Measurements from ENCODE around the gene PRSS53. TPM values are rescaled to one million over a fixed set of nuclear protein-coding genes. Genes with fewer than 3 reads are reported as not detected.

Gene PRSS53
- total and polyA plus RNA-seq, 10 of the 15 experiments (the other 5 are each of a cell fraction or from before 2014, with no cell fraction given) = 0.35 to 3.4 (median 0.88) TPM; not detected in 2

GRCh38 chr16:31071861-31072260, 16.9 kb downstream of the PRSS53 start:
- Histone ChIP-seq H3K9me3 (replicated peaks; ENCODE audit: control insufficient read depth, insufficient read depth, low read length) (no peaks in the 10 kb centered on the region), H3K36me3 (ENCODE audit: control insufficient read depth in 2 of 2, insufficient read depth in 2 of 2, low read length in 1 of 2) (no peaks in the 10 kb centered on the region; a peak in 2 of 4 replicates), H4K20me1 (ENCODE audit: control insufficient read depth, insufficient read depth) (no peaks in the 10 kb centered on the region), H3K4me1 (ENCODE audit: control insufficient read depth, insufficient read depth, low read length) (peaks cover 3% of the 10 kb centered on the region; the same call in 1 of the 2 replicates), H2AFZ (ENCODE audit: control insufficient read depth, low read depth, low read length) (no peak overlapping the region), H3K27ac (ENCODE audit: control insufficient read depth, insufficient read depth) (peak overlapping the region; percentile 89), H3K4me2 (ENCODE audit: control insufficient read depth, insufficient read depth) (peak overlapping the region; percentile 98), H3K4me3 (peak overlapping the region; percentile 86), H3K27me3 (replicated peaks in 1 of 2; ENCODE audit: control insufficient read depth in 2 of 2, insufficient read depth in 2 of 2, low read length in 1 of 2) (no peaks in the 10 kb centered on the region), H3K9ac (ENCODE audit: control insufficient read depth, insufficient read depth, low read length) (peak overlapping the region; percentile 90), H3K79me2 (ENCODE audit: control insufficient read depth, insufficient read depth, low read length) (peaks cover 58% of the 10 kb centered on the region)
- ChIA-PET CTCF (interaction anchor here (1.3 kb wide), 1 partner anchor 86 kb away, joined by 3 read pairs; no protein-coding TSS in a partner anchor), RAD21 (ENCODE audit: unreplicated experiment) (interaction anchor here (0.9 to 1.4 kb wide), 4 partner anchors 38 to 78 kb away, joined by 3 to 6 read pairs (median 4); partner anchors contain the start of gene STX4), SMC1A (ENCODE audit: uncharacterized antibody, unreplicated experiment) (interaction anchor here (1.5 to 2.8 kb wide), 2 partner anchors 20 to 87 kb away, joined by 3 to 10 read pairs; partner anchors contain the start of gene HSD3B7), POLR2A (interaction anchor here (0.9 to 4.2 kb wide), 4 partner anchors 20 to 70 kb away, joined by 3 to 16 read pairs (median 4); partner anchors contain the start of gene STX4)
- in situ Hi-C loops (cut with MboI) (no loop called here), intact Hi-C loops (cut with micrococcal nuclease; ENCODE audit: unreplicated experiment) (loop anchor here (5.0 to 10.0 kb wide), 2 partner anchors 70 to 77 kb away; no protein-coding TSS in a partner anchor)
- BruUV-seq (replicated peaks) = no TSS peak
- DNase-seq (ENCODE audit: low read depth, low spot score) = no peak
- FAIRE-seq = no peak
- ATAC-seq = no peak
- 3% methylated on average over 4 of the region's 4 CpGs for WGBS (ENCODE audit: insufficient coverage, insufficient replicate concordance, low lambda C conversion rate, missing lambda C conversion rate)
- TF ChIP-seq CHD2 (IDR thresholded peaks at IDR 0.05; ENCODE audit: borderline replicate concordance, low read depth, low read length) (no peak), JUND (IDR thresholded peaks at IDR 0.05; ENCODE audit: low read depth, low read length) (peak; percentile 61; the same call in 1 of the 2 replicates), MXI1 (IDR thresholded peaks at IDR 0.05; ENCODE audit: low read depth, low read length) (no peak), ZNF687 (IDR thresholded peaks at IDR 0.05) (no peak), ZSCAN29 (IDR thresholded peaks at IDR 0.05) (no peak), NRF1 (conservative IDR thresholded peaks at IDR 0.05; ENCODE audit: low read depth, low read length) (no peak), SIN3A (IDR thresholded peaks at IDR 0.05; ENCODE audit: low read depth, low read length) (0 out of 2 replicates have a peak, but pooled peaks have one; percentile 47), CREM (IDR thresholded peaks at IDR 0.05; ENCODE audit: low read depth) (peak; percentile 51; the same call in 1 of the 2 replicates), POLR2AphosphoS5 (IDR thresholded peaks at IDR 0.05; ENCODE audit: low read length) (no peak), ATF7 (IDR thresholded peaks at IDR 0.05; ENCODE audit: low read depth) (peak; percentile 97), CREB1 (IDR thresholded peaks at IDR 0.05; ENCODE audit: low read depth) (peak; percentile 64), NFYB (IDR thresholded peaks at IDR 0.05; ENCODE audit: insufficient read depth, low read depth, low read length) (no peak), SMC3 (IDR thresholded peaks at IDR 0.05; ENCODE audit: borderline replicate concordance, low read length) (no peak), CBFB (IDR thresholded peaks at IDR 0.05; ENCODE audit: low read depth) (no peak), PML (IDR thresholded peaks at IDR 0.05; ENCODE audit: low read length) (no peak), IRF5 (IDR thresholded peaks at IDR 0.05; ENCODE audit: borderline replicate concordance) (no peak), BCL11A (IDR thresholded peaks at IDR 0.05; ENCODE audit: low read depth, low read length) (0 out of 2 replicates have a peak, but pooled peaks have one; percentile 43), IKZF2 (IDR thresholded peaks at IDR 0.05) (peak in 1 of 2 experiments; percentile 30; a peak in 1 of 4 replicates), RBBP5 (conservative IDR thresholded peaks at IDR 0.05) (no peak), ATF2 (IDR thresholded peaks at IDR 0.05; ENCODE audit: low read length) (0 out of 2 replicates have a peak, but pooled peaks have one; percentile 29)

Measured in GM12878 (cell line).